Effector CD8-positive, alpha-beta T cell (primary cell): Measurements from ENCODE around the gene BTBD2.
"Not testable (repeated sequence)": the region's sequence is repeated elsewhere in the genome, so short reads cannot be mapped to it uniquely, and the experiment has no call there.

Experiments used
- DNase-seq: peaks from one replicate; lab custom pipeline; 2025; lab: John Stamatoyannopoulos, UW

BTBD2 gene

GRCh38 chr19:2014131-2014571, 1.4 kb downstream of the BTBD2 start:
- DNase-seq: no peak

GRCh38 chr19:2013683-2013961, 1.9 kb downstream of the BTBD2 start:
- no peak for DNase-seq

GRCh38 chr19:2012941-2013682, 2.4 kb downstream of the BTBD2 start:
- no peak for DNase-seq

GRCh38 chr19:2011169-2011568, 4.3 kb downstream of the BTBD2 start:
- no peak for DNase-seq

- no peak for DNase-seq
Measured at GRCh38 chr19:2010135-2010668, 5.3 kb downstream of the BTBD2 start.

- no peak for DNase-seq
Measured at GRCh38 chr19:2003874-2004273, 11.6 kb downstream of the BTBD2 start.

- no peak for DNase-seq
Measured at GRCh38 chr19:1999856-2000515, 15.5 kb downstream of the BTBD2 start.

GRCh38 chr19:1998712-1999708, 16.5 kb downstream of the BTBD2 start:
- no peak for DNase-seq

GRCh38 chr19:1997353-1998233, 17.9 kb downstream of the BTBD2 start:
- no peak for DNase-seq

GRCh38 chr19:1992759-1993260, 22.7 kb downstream of the BTBD2 start:
- peak; percentile 10 for DNase-seq

GRCh38 chr19:1991018-1991913, 24.2 kb downstream of the BTBD2 start:
- no peak for DNase-seq

GRCh38 chr19:1990230-1991017, 25.1 kb downstream of the BTBD2 start:
- no peak for DNase-seq

- DNase-seq: no peak
Measured at GRCh38 chr19:1989513-1990229, 25.8 kb downstream of the BTBD2 start.

- DNase-seq: not testable (repeated sequence)
Measured at GRCh38 chr19:1988464-1988863, 27.1 kb downstream of the BTBD2 start.

GRCh38 chr19:1987197-1988187, 28.0 kb downstream of the BTBD2 start:
- no peak for DNase-seq

GRCh38 chr19:1986357-1987162, 29.0 kb downstream of the BTBD2 start:
- no peak for DNase-seq
